Mesenchymal stem cell (in vitro differentiated cells and primary cell): ENCODE data around the gene JPT2.

Experiments
- DNase-seq: peaks from one replicate; pipeline ENCODE4 v3.0.0-alpha.2; 2013
- H2AFZ ChIP-seq: one replicate; pipeline ENCODE4 v1.6.1; 2013; ENCODE audit warnings: low read depth, mild to moderate bottlenecking, control low read depth, inconsistent platforms, low read length, moderate library complexity
- H2AK5ac ChIP-seq: 2 replicates; pipeline ENCODE4 v1.6.1; 2013; ENCODE audit warnings: low read length, moderate library complexity, mild to moderate bottlenecking, inconsistent platforms; ENCODE audit not compliant: severe bottlenecking
- H2BK120ac ChIP-seq: one replicate; pipeline ENCODE4 v1.6.1; 2013; ENCODE audit warnings: low read depth, mild to moderate bottlenecking, inconsistent platforms, low read length, moderate library complexity
- H2BK12ac ChIP-seq, 2 experiments: one replicate each; pipeline ENCODE4 v1.6.1; 2013; ENCODE audit warnings: inconsistent platforms in 2 of 2, low read length in 2 of 2, mild to moderate bottlenecking in 2 of 2, moderate library complexity in 2 of 2, control low read depth in 1 of 2
- H2BK15ac ChIP-seq: one replicate; pipeline ENCODE4 v1.6.1; 2013; ENCODE audit warnings: mild to moderate bottlenecking, low read depth, inconsistent platforms; ENCODE audit not compliant: poor library complexity, severe bottlenecking
- H2BK5ac ChIP-seq: 2 replicates; pipeline ENCODE4 v1.6.1; 2013; ENCODE audit warnings: low read depth, mild to moderate bottlenecking, low read length, control low read depth, inconsistent platforms; ENCODE audit not compliant: poor library complexity, severe bottlenecking
- H3K14ac ChIP-seq, 2 experiments: one replicate each; pipeline ENCODE4 v1.6.1; 2013; ENCODE audit warnings: inconsistent platforms in 2 of 2, low read length in 2 of 2, control low read depth in 1 of 2, mild to moderate bottlenecking in 1 of 2, moderate library complexity in 1 of 2
- H3K18ac ChIP-seq, 2 experiments: one replicate each; pipeline ENCODE4 v1.6.1; 2013; ENCODE audit warnings: inconsistent platforms in 2 of 2, low read length in 2 of 2, control low read depth in 1 of 2, low read depth in 1 of 2, mild to moderate bottlenecking in 1 of 2
- H3K23ac ChIP-seq, 2 experiments: one replicate each; pipeline ENCODE4 v1.6.1; 2013; ENCODE audit warnings: inconsistent platforms in 2 of 2, low read length in 2 of 2, mild to moderate bottlenecking in 2 of 2, moderate library complexity in 2 of 2, control low read depth in 1 of 2
- H3K27ac ChIP-seq: 2 replicates; pipeline ENCODE4 v1.5.1; 2013; ENCODE audit warnings: mild to moderate bottlenecking, moderate library complexity, low read length, control low read depth, inconsistent platforms; ENCODE audit not compliant: poor library complexity, severe bottlenecking
- H3K27me3 ChIP-seq, 2 experiments: 2 replicates each; pipeline versions ENCODE4 v1.6.1 to v1.7.0; 2013; ENCODE audit warnings: low read length in 2 of 2, mild to moderate bottlenecking in 2 of 2, moderate library complexity in 2 of 2, control low read depth in 1 of 2, inconsistent platforms in 1 of 2; ENCODE audit not compliant: control insufficient read depth in 1 of 2, insufficient read depth in 1 of 2
- H3K36me3 ChIP-seq, 2 experiments: 2 replicates each; pipeline versions ENCODE4 v1.6.1 to v1.7.0; 2013; ENCODE audit warnings: low read length in 2 of 2, control low read depth in 1 of 2, inconsistent platforms in 1 of 2, low read depth in 1 of 2, mild to moderate bottlenecking in 1 of 2; ENCODE audit not compliant: insufficient read depth in 2 of 2, control insufficient read depth in 1 of 2
- H3K4ac ChIP-seq, 2 experiments: one replicate each; pipeline ENCODE4 v1.6.1; 2013; ENCODE audit warnings: inconsistent platforms in 2 of 2, low read length in 2 of 2, mild to moderate bottlenecking in 2 of 2, moderate library complexity in 2 of 2, control low read depth in 1 of 2, low read depth in 1 of 2
- H3K4me1 ChIP-seq: 2 replicates; pipeline ENCODE4 v1.6.1; 2013; ENCODE audit warnings: low read depth, low read length, control low read depth; ENCODE audit not compliant: control insufficient read depth, insufficient read depth
- H3K4me2 ChIP-seq: 2 replicates; pipeline ENCODE4 v1.6.1; 2013; ENCODE audit warnings: low read length, mild to moderate bottlenecking, inconsistent platforms; ENCODE audit not compliant: poor library complexity, severe bottlenecking
- H3K4me3 ChIP-seq, 2 experiments: 2 replicates each; pipeline versions ENCODE4 v1.5.1 to v1.7.0; 2013; ENCODE audit warnings: low read length in 2 of 2, mild to moderate bottlenecking in 2 of 2, control low read depth in 1 of 2, low read depth in 1 of 2; ENCODE audit not compliant: insufficient read depth in 1 of 2
- H3K79me1 ChIP-seq: replicated peaks from 2 replicates; pipeline ENCODE4 v1.6.1; 2013; ENCODE audit warnings: mild to moderate bottlenecking, control low read depth, low read length, inconsistent platforms; ENCODE audit not compliant: poor library complexity, severe bottlenecking
- H3K9ac ChIP-seq: 2 replicates; pipeline ENCODE4 v1.7.0; 2013; ENCODE audit warnings: mild to moderate bottlenecking, low read length, moderate library complexity
- H3K9me3 ChIP-seq: 2 replicates; pipeline ENCODE4 v1.7.0; 2013; ENCODE audit warnings: mild to moderate bottlenecking, low read length; ENCODE audit not compliant: control insufficient read depth
- H4K8ac ChIP-seq: one replicate; pipeline ENCODE4 v1.6.1; 2013; ENCODE audit warnings: inconsistent platforms, mild to moderate bottlenecking, low read length, moderate library complexity
- H4K91ac ChIP-seq: one replicate; pipeline ENCODE4 v1.6.1; 2013; ENCODE audit warnings: mild to moderate bottlenecking, low read length, inconsistent platforms
- WGBS: methylation state at CpG from one replicate; pipeline ENCODE4 v1.1.7; 2013; ENCODE audit warnings: mixed read lengths; 5-methylcytosine and 5-hydroxymethylcytosine counted together

Gene JPT2

GRCh38 chr16:1674306-1674705 is 3.8 kb upstream of the JPT2 start:
- Histone ChIP-seq H3K14ac (no peak overlapping the region), H2AK5ac (no peak overlapping the region), H3K4me1 (peaks cover 20% of the 10 kb centered on the region), H3K27me3 (no peaks in the 10 kb centered on the region), H3K9ac (no peak overlapping the region), H2AFZ (no peak overlapping the region), H3K79me1 (peaks cover 26% of the 10 kb centered on the region), H3K4me3 (no peak overlapping the region), H2BK12ac (no peak overlapping the region), H4K8ac (no peak overlapping the region), H3K9me3 (no peaks in the 10 kb centered on the region), H3K4ac (no peak overlapping the region), H2BK15ac (no peak overlapping the region), H3K27ac (no peak overlapping the region), H2BK120ac (no peak overlapping the region), H3K18ac (no peak overlapping the region), H3K36me3 (peaks cover 65 to 71% of the 10 kb centered on the region in 2 experiments), H4K91ac (no peak overlapping the region), H3K4me2 (no peak overlapping the region), H3K23ac (no peak overlapping the region), H2BK5ac (no peak overlapping the region)
- 95% methylated on average over 7 of the region's 7 CpGs for WGBS
- no peak for DNase-seq

GRCh38 chr16:1674751-1675664 is 3.1 kb upstream of the JPT2 start:
- H4K8ac ChIP-seq = no peak overlapping the region
- no peak overlapping the region for H2AFZ ChIP-seq
- no peak overlapping the region for H2BK120ac ChIP-seq
- H3K18ac ChIP-seq = peak overlapping the region in 1 of 2 experiments; percentile 67
- H3K27ac ChIP-seq = peak overlapping the region; percentile 38
- H3K4ac ChIP-seq = no peak overlapping the region
- no peaks in the 10 kb centered on the region for H3K9me3 ChIP-seq
- peak; percentile 73 for DNase-seq
- H3K9ac ChIP-seq = no peak overlapping the region
- H2BK15ac ChIP-seq = no peak overlapping the region
- peak overlapping the region in 1 of 2 experiments; percentile 74 for H2BK12ac ChIP-seq
- no peak overlapping the region for H2BK5ac ChIP-seq
- peak overlapping the region; percentile 8 for H3K4me2 ChIP-seq
- peaks cover 27% of the 10 kb centered on the region for H3K4me1 ChIP-seq
- WGBS = 63% methylated on average over 19 of the region's 19 CpGs
- H3K23ac ChIP-seq = no peak overlapping the region
- no peak overlapping the region for H4K91ac ChIP-seq
- H3K14ac ChIP-seq = peak overlapping the region in 1 of 2 experiments; percentile 58
- H3K36me3 ChIP-seq = peaks cover 58 to 64% of the 10 kb centered on the region in 2 experiments
- peak overlapping the region; percentile 61 for H2AK5ac ChIP-seq
- H3K79me1 ChIP-seq = peaks cover 23% of the 10 kb centered on the region
- no peaks in the 10 kb centered on the region for H3K27me3 ChIP-seq
- H3K4me3 ChIP-seq = no peak overlapping the region

- Histone ChIP-seq H3K9ac (no peak overlapping the region), H2AFZ (no peak overlapping the region), H3K9me3 (no peaks in the 10 kb centered on the region), H3K4me2 (no peak overlapping the region), H3K4me1 (peaks cover 34% of the 10 kb centered on the region), H3K4me3 (no peak overlapping the region), H4K91ac (no peak overlapping the region), H2BK120ac (no peak overlapping the region), H3K27ac (no peak overlapping the region), H4K8ac (no peak overlapping the region), H3K18ac (no peak overlapping the region), H3K36me3 (peaks cover 44 to 49% of the 10 kb centered on the region in 2 experiments), H2BK12ac (no peak overlapping the region), H3K79me1 (peaks cover 14% of the 10 kb centered on the region), H3K27me3 (no peaks in the 10 kb centered on the region), H3K14ac (no peak overlapping the region), H2BK15ac (peak overlapping the region; percentile 68), H2AK5ac (peak overlapping the region; percentile 21), H3K4ac (no peak overlapping the region), H2BK5ac (no peak overlapping the region), H3K23ac (no peak overlapping the region)
- 95% methylated on average over 6 of the region's 12 CpGs for WGBS
- no peak for DNase-seq
Observed at GRCh38 chr16:1676661-1677060, 1.4 kb upstream of the JPT2 start.

- H4K8ac ChIP-seq = no peak overlapping the region
- H3K23ac ChIP-seq = no peak overlapping the region
- H3K4me1 ChIP-seq = peaks cover 34% of the 10 kb centered on the region
- peak overlapping the region; percentile 87 for H3K9ac ChIP-seq
- peaks cover 38 to 43% of the 10 kb centered on the region in 2 experiments for H3K36me3 ChIP-seq
- no peak overlapping the region for H3K4ac ChIP-seq
- no peaks in the 10 kb centered on the region for H3K9me3 ChIP-seq
- peak overlapping the region in 1 of 2 experiments; percentile 89 for H3K4me3 ChIP-seq
- H2AK5ac ChIP-seq = no peak overlapping the region
- H3K79me1 ChIP-seq = peaks cover 14% of the 10 kb centered on the region
- no peak overlapping the region for H2BK5ac ChIP-seq
- no peak for DNase-seq
- H3K18ac ChIP-seq = no peak overlapping the region
- no peak overlapping the region for H3K27ac ChIP-seq
- H2BK12ac ChIP-seq = no peak overlapping the region
- H3K27me3 ChIP-seq = no peaks in the 10 kb centered on the region
- no peak overlapping the region for H4K91ac ChIP-seq
- H3K14ac ChIP-seq = no peak overlapping the region
- no peak overlapping the region for H2AFZ ChIP-seq
- no peak overlapping the region for H3K4me2 ChIP-seq
- no peak overlapping the region for H2BK120ac ChIP-seq
- H2BK15ac ChIP-seq = no peak overlapping the region
- 92% methylated on average over 11 of the region's 18 CpGs for WGBS
Observed at GRCh38 chr16:1677339-1677738, 740 bp upstream of the JPT2 start.
